HEK293T (cell line): ENCODE data around the gene PSMA5.
"Not testable (repeated sequence)": the region's sequence is repeated elsewhere in the genome, so short reads cannot be mapped to it uniquely, and the experiment has no call there.

Experiments
- CTCF ChIA-PET: fragments of 350-600 bp; formaldehyde crosslinking; extraction: SDS; loops from one replicate; lab custom pipeline; 2021; ENCODE audit warnings: antibody characterized with exemption, inconsistent platforms; lab: Yijun Ruan, JAX
- POLR2A ChIA-PET: fragments of 350-600 bp; formaldehyde crosslinking; extraction: SDS; loops from one replicate; lab custom pipeline; 2020; ENCODE audit warnings: antibody characterized with exemption, inconsistent platforms; lab: Yijun Ruan, JAX
- DNase-seq: peaks from one replicate; pipeline ENCODE4 v3.0.0; 2012; ENCODE audit warnings: mixed read lengths; ENCODE audit errors: extremely low spot score
- ARNT ChIP-seq: fragments of 450-650 bp; IDR thresholded peaks from 2 replicates; pipeline ENCODE4 v1.6.1; 2017; ENCODE audit warnings: mild to moderate bottlenecking
- BHLHE40 ChIP-seq: fragments of 450-650 bp; IDR thresholded peaks from 2 replicates; pipeline ENCODE4 v1.6.1; 2016; ENCODE audit warnings: mild to moderate bottlenecking, moderate library complexity, borderline replicate concordance
- CTBP1 ChIP-seq: fragments of 450-650 bp; IDR thresholded peaks from 2 replicates; pipeline ENCODE4 v1.6.1; 2016; ENCODE audit warnings: borderline replicate concordance
- ELF4 ChIP-seq: fragments of 450-650 bp; IDR thresholded peaks from 2 replicates; pipeline ENCODE4 v1.6.1; 2017; ENCODE audit warnings: antibody characterized with exemption
- FOXA1 ChIP-seq: fragments of 450-650 bp; IDR thresholded peaks from 2 replicates; pipeline ENCODE4 v1.6.1; 2016; ENCODE audit warnings: mild to moderate bottlenecking
- FOXK2 ChIP-seq: fragments of 450-650 bp; IDR thresholded peaks from 2 replicates; pipeline ENCODE4 v1.6.1; 2016; ENCODE audit warnings: mild to moderate bottlenecking
- FOXM1 ChIP-seq: fragments of 450-650 bp; IDR thresholded peaks from 2 replicates; pipeline ENCODE4 v1.6.1; 2017; ENCODE audit warnings: mild to moderate bottlenecking, borderline replicate concordance
- HDGF ChIP-seq: fragments of 450-650 bp; IDR thresholded peaks from 2 replicates; pipeline ENCODE4 v1.6.1; 2017; ENCODE audit warnings: antibody characterized with exemption, borderline replicate concordance
- L3MBTL2 ChIP-seq: fragments of 450-650 bp; conservative IDR thresholded peaks from 2 replicates; pipeline ENCODE4 v1.6.1; 2016; ENCODE audit warnings: mild to moderate bottlenecking
- LEF1 ChIP-seq: fragments of 450-650 bp; IDR thresholded peaks from 2 replicates; pipeline ENCODE4 v1.6.1; 2017; ENCODE audit warnings: mild to moderate bottlenecking, borderline replicate concordance
- NFRKB ChIP-seq: fragments of 450-650 bp; IDR thresholded peaks from 2 replicates; pipeline ENCODE4 v1.6.1; 2016; ENCODE audit warnings: mild to moderate bottlenecking, moderate library complexity
- PKNOX1 ChIP-seq: fragments of 450-650 bp; IDR thresholded peaks from 2 replicates; pipeline ENCODE4 v1.6.1; 2016
- SP1 ChIP-seq: fragments of 450-650 bp; IDR thresholded peaks from 2 replicates; pipeline ENCODE4 v1.6.1; 2017
- SUZ12 ChIP-seq: fragments of 450-650 bp; IDR thresholded peaks from 2 replicates; pipeline ENCODE4 v1.6.1; 2016; ENCODE audit warnings: mild to moderate bottlenecking
- TARDBP ChIP-seq: fragments of 450-650 bp; IDR thresholded peaks from 2 replicates; pipeline ENCODE4 v1.6.1; 2016
- ZNF384 ChIP-seq: fragments of 450-650 bp; IDR thresholded peaks from 2 replicates; pipeline ENCODE4 v1.6.1; 2016

PSMA5 gene

GRCh38 chr1:109454497-109455133, 28.4 kb upstream of the PSMA5 start:
- ChIA-PET POLR2A (no interaction called here), CTCF (no interaction called here)
- no peak for DNase-seq
- TF ChIP-seq HDGF (no peak), FOXA1 (no peak), ARNT (no peak), ZNF384 (no peak), SUZ12 (no peak), TARDBP (no peak), LEF1 (no peak)

GRCh38 chr1:109447524-109447923, 21.3 kb upstream of the PSMA5 start:
- DNase-seq, result no peak
- POLR2A ChIA-PET, result no interaction called here
- CTCF ChIA-PET, result interaction anchor here (0.7 kb wide), 1 partner anchor 469 kb away, joined by 5 read pairs; no protein-coding TSS in a partner anchor
- TF ChIP-seq HDGF, result no peak
- no peak for TF ChIP-seq ARNT

- CTCF ChIA-PET, result not testable (repeated sequence)
Measured at GRCh38 chr1:109445949-109446695, 19.9 kb upstream of the PSMA5 start.

GRCh38 chr1:109444346-109444745, 18.1 kb upstream of the PSMA5 start:
- DNase-seq, result no peak
- TF ChIP-seq ZNF384, result no peak
- no peak for TF ChIP-seq CTBP1
- no peak for TF ChIP-seq SUZ12
- TF ChIP-seq FOXA1, result no peak
- no peak for TF ChIP-seq SP1
- no peak for TF ChIP-seq NFRKB
- TF ChIP-seq PKNOX1, result no peak
- no peak for TF ChIP-seq ELF4
- no peak for TF ChIP-seq FOXK2
- no peak for TF ChIP-seq BHLHE40
- TF ChIP-seq ARNT, result no peak
- no peak for TF ChIP-seq HDGF
- ChIA-PET POLR2A (interaction anchor here (1.0 kb wide), 1 partner anchor 19 kb away, joined by 4 read pairs; the partner anchor contains the start of gene PSMA5), CTCF (interaction anchor here (1.3 kb wide), 1 partner anchor 9 kb away, joined by 3 read pairs; no protein-coding TSS in a partner anchor)

More at GRCh38 chr1:109445949-109446695, 19.9 kb upstream of the PSMA5 start:
- DNase-seq, POLR2A ChIA-PET: not testable (repeated sequence)

GRCh38 chr1:109443476-109443875, 17.2 kb upstream of the PSMA5 start:
- ChIA-PET CTCF (interaction anchor here (1.1 to 1.3 kb wide), 2 partner anchors 10 to 89 kb away, joined by 3 read pairs; no protein-coding TSS in a partner anchor), POLR2A (interaction anchor here (1.0 kb wide), 1 partner anchor 18 kb away, joined by 4 read pairs; the partner anchor contains the start of gene PSMA5)
- TF ChIP-seq SUZ12 (no peak), ZNF384 (no peak), TARDBP (no peak), NFRKB (no peak), FOXM1 (no peak), FOXA1 (no peak), ARNT (no peak), CTBP1 (no peak), ELF4 (no peak), PKNOX1 (no peak), SP1 (no peak), LEF1 (no peak), BHLHE40 (no peak), L3MBTL2 (no peak), FOXK2 (no peak), HDGF (no peak)
- DNase-seq, result no peak

GRCh38 chr1:109441069-109441468, 14.8 kb upstream of the PSMA5 start:
- TF ChIP-seq ARNT (no peak), FOXM1 (no peak), SP1 (no peak), FOXA1 (no peak), SUZ12 (no peak), LEF1 (no peak), L3MBTL2 (no peak), FOXK2 (no peak), TARDBP (no peak), BHLHE40 (no peak), HDGF (no peak), NFRKB (no peak), CTBP1 (no peak), ZNF384 (no peak), ELF4 (no peak), PKNOX1 (no peak)
- no peak for DNase-seq
- ChIA-PET POLR2A (no interaction called here), CTCF (no interaction called here)
